Smooth muscle cell (in vitro differentiated cells): Measurements from ENCODE around the gene PDZD4. TPM values are rescaled to one million over a fixed set of nuclear protein-coding genes. Genes with fewer than 3 reads are reported as not detected.

Experiments used
- DNase-seq: peaks from one replicate; lab custom pipeline; 2025; ENCODE audit not compliant: unreplicated experiment; lab: John Stamatoyannopoulos, UW
- H2AFZ ChIP-seq: fragments of 200-600 bp; sonication (generic); 2 replicates; pipeline ENCODE4 v1.6.0; 2016; ENCODE audit warnings: antibody characterized with exemption, low read depth, mild to moderate bottlenecking
- H3F3A ChIP-seq: fragments of 200-600 bp; sonication (generic); 2 replicates; pipeline ENCODE4 v1.6.0; 2017; ENCODE audit warnings: antibody characterized with exemption, low read depth
- H3K27ac ChIP-seq: fragments of 200-600 bp; sonication (generic); 2 replicates; pipeline ENCODE4 v1.5.1; 2016; ENCODE audit warnings: low read depth, mild to moderate bottlenecking
- H3K27me3 ChIP-seq: fragments of 200-600 bp; sonication (generic); 2 replicates; pipeline ENCODE4 v1.6.1; 2016; ENCODE audit warnings: low read depth, mild to moderate bottlenecking
- H3K36me3 ChIP-seq: fragments of 200-600 bp; sonication (generic); 2 replicates; pipeline ENCODE4 v1.5.1; 2016; ENCODE audit warnings: low read depth
- H3K4me1 ChIP-seq: fragments of 200-600 bp; sonication (generic); 2 replicates; pipeline ENCODE4 v1.5.1; 2016; ENCODE audit warnings: low read depth
- H3K4me2 ChIP-seq: fragments of 200-600 bp; sonication (generic); 2 replicates; pipeline ENCODE4 v1.6.0; 2016; ENCODE audit warnings: mild to moderate bottlenecking
- H3K4me3 ChIP-seq: fragments of 200-600 bp; sonication (generic); 2 replicates; pipeline ENCODE4 v1.5.1; 2016; ENCODE audit warnings: mild to moderate bottlenecking
- H3K79me2 ChIP-seq: fragments of 200-600 bp; sonication (generic); 2 replicates; pipeline ENCODE4 v1.6.0; 2016; ENCODE audit warnings: low read depth, mild to moderate bottlenecking
- H3K9ac ChIP-seq: fragments of 200-600 bp; sonication (generic); 2 replicates; pipeline ENCODE4 v1.6.0; 2016; ENCODE audit warnings: low read depth
- H3K9me3 ChIP-seq: fragments of 200-600 bp; sonication (generic); replicated peaks from 2 replicates; pipeline ENCODE4 v1.5.1; 2016; ENCODE audit warnings: low read depth
- H4K20me1 ChIP-seq: fragments of 200-600 bp; sonication (generic); 2 replicates; pipeline ENCODE4 v1.6.0; 2016; ENCODE audit warnings: low read depth
- CTCF ChIP-seq: fragments of 200-600 bp; sonication (generic); IDR thresholded peaks from 2 replicates; pipeline ENCODE4 v1.5.1; 2017; ENCODE audit warnings: borderline replicate concordance, mild to moderate bottlenecking, antibody characterized with exemption; ENCODE audit not compliant: insufficient read depth, poor library complexity, severe bottlenecking
- WGBS: methylation state at CpG from one replicate; pipeline ENCODE4 v1.1.7; 2016; ENCODE audit warnings: low lambda C conversion rate; 5-methylcytosine and 5-hydroxymethylcytosine counted together
- polyA plus RNA-seq: library from polyadenylated mRNA; unstranded; fragments of >200 nt; fragmentation: Nextera tagmentation; extraction: Ambion mirVana; gene quantifications from 2 replicates; pipeline ENCODE4 v1.2.1, GENCODE V29; 2016
- total RNA-seq: library from RNA; depleted of rRNA; stranded (reverse); fragments of >200 nt; gene quantifications from 2 replicates; pipeline ENCODE4 v1.2.3, GENCODE V29; 2014

The PDZD4 gene
- total and polyA plus RNA-seq, 2 experiments from 2014 or later, result 2.3 to 3.1 TPM

- H3K27ac ChIP-seq, result no peak overlapping the region
- H3K27me3 ChIP-seq, result no peaks in the 10 kb centered on the region
- 92% methylated on average over 10 of the region's 10 CpGs for WGBS
- H3K79me2 ChIP-seq, result no peaks in the 10 kb centered on the region
- H3K4me1 ChIP-seq, result peaks cover 6% of the 10 kb centered on the region
- H3K9ac ChIP-seq, result no peak overlapping the region
- H3K9me3 ChIP-seq, result no peaks in the 10 kb centered on the region
- TF ChIP-seq CTCF, result no peak
- no peaks in the 10 kb centered on the region for H3K36me3 ChIP-seq
- DNase-seq, result no peak
- H4K20me1 ChIP-seq, result no peaks in the 10 kb centered on the region
- H3F3A ChIP-seq, result no peaks in the 10 kb centered on the region
- no peak overlapping the region for H3K4me3 ChIP-seq
- H2AFZ ChIP-seq, result no peak overlapping the region
- H3K4me2 ChIP-seq, result no peak overlapping the region
Measured at GRCh38 chrX:153824348-153824747, 6.0 kb downstream of the PDZD4 start.

- H3K9ac ChIP-seq, result no peak overlapping the region
- no peaks in the 10 kb centered on the region for H3F3A ChIP-seq
- no peaks in the 10 kb centered on the region for H3K36me3 ChIP-seq
- DNase-seq, result no peak
- no peak overlapping the region for H2AFZ ChIP-seq
- H3K27me3 ChIP-seq, result no peaks in the 10 kb centered on the region
- no peak overlapping the region for H3K4me3 ChIP-seq
- H3K4me2 ChIP-seq, result no peak overlapping the region
- H4K20me1 ChIP-seq, result no peaks in the 10 kb centered on the region
- H3K9me3 ChIP-seq, result no peaks in the 10 kb centered on the region
- H3K27ac ChIP-seq, result no peak overlapping the region
- H3K4me1 ChIP-seq, result no peaks in the 10 kb centered on the region
- WGBS, result 89% methylated on average over 9 of the region's 9 CpGs
- H3K79me2 ChIP-seq, result no peaks in the 10 kb centered on the region
- no peak for TF ChIP-seq CTCF
Measured at GRCh38 chrX:153821066-153821465, 9.3 kb downstream of the PDZD4 start.

GRCh38 chrX:153820601-153821000 is 9.7 kb downstream of the PDZD4 start:
- Histone ChIP-seq H2AFZ (no peak overlapping the region), H3K4me3 (no peak overlapping the region), H3K4me2 (no peak overlapping the region), H3K36me3 (no peaks in the 10 kb centered on the region), H4K20me1 (no peaks in the 10 kb centered on the region), H3K9me3 (no peaks in the 10 kb centered on the region), H3K27me3 (no peaks in the 10 kb centered on the region), H3K9ac (no peak overlapping the region), H3K4me1 (no peaks in the 10 kb centered on the region), H3K27ac (no peak overlapping the region), H3F3A (no peaks in the 10 kb centered on the region), H3K79me2 (no peaks in the 10 kb centered on the region)
- WGBS, result 87% methylated on average over 7 of the region's 7 CpGs
- no peak for TF ChIP-seq CTCF
- DNase-seq, result no peak

- no peak for TF ChIP-seq CTCF
- H3K4me2 ChIP-seq, result peak overlapping the region; percentile 78
- H3K36me3 ChIP-seq, result no peaks in the 10 kb centered on the region
- H3K9me3 ChIP-seq, result no peaks in the 10 kb centered on the region
- H3K4me3 ChIP-seq, result peak overlapping the region; percentile 54
- no peak overlapping the region for H3K27ac ChIP-seq
- H3K79me2 ChIP-seq, result no peaks in the 10 kb centered on the region
- H3F3A ChIP-seq, result no peaks in the 10 kb centered on the region
- WGBS, result 47% methylated on average over 23 of the region's 23 CpGs
- H3K9ac ChIP-seq, result no peak overlapping the region
- H3K27me3 ChIP-seq, result no peaks in the 10 kb centered on the region
- no peaks in the 10 kb centered on the region for H4K20me1 ChIP-seq
- H2AFZ ChIP-seq, result no peak overlapping the region
- DNase-seq, result no peak
- no peaks in the 10 kb centered on the region for H3K4me1 ChIP-seq
Measured at GRCh38 chrX:153819384-153820040, 10.8 kb downstream of the PDZD4 start.
